ENCODE results near the gene CABLES1. TPM values are rescaled to one million over a fixed set of nuclear protein-coding genes. Genes with fewer than 3 reads are reported as not detected.
A peak's percentile ranks its signal among the peaks of the same experiment; 100 is the strongest.

CABLES1 gene
- total RNA-seq, 4 donors from 2014 or later: 28.1 to 43.8 (median 37.6) TPM

DNA sequence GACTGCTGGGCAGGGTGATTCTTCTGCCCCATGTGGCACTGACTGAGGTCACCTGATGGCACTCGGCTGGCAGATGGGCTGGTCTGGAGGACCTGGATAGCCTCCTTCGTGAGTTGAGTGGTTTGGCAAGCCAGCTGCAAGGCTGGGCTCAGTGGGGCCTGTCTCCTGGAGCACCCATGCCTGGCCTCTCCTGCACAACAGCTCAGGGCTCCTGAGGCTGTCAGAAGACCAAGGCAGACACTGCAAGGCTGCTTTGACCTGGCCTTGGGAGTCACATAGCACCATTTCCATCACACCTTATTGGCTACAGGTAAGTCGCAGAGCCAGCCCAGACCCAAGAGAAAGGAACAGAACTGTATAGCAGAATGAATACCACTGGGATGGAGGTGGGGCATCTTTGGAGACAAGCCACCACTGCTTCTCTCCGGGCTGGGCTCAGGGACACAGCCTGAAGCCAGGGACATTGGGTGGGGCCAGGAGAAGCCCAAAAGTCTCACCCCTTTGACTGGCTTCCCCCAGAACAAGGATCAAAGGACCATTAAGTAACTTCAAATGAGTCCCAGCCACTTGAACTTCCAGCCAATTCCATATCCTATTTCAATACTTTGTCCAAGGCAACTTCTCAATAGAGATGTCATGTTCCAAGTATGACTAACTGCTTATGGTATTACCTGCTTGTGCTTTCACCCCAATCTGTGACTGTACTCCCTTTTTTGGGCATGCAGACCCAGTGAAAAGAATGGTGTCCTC is 156.3 kb downstream of the CABLES1 start:
- no peaks in the 10 kb centered on the region for H3K27me3 ChIP-seq
- DNase-seq: peak; percentile 93 to 94
- H3K27ac ChIP-seq: peak overlapping the region; percentile 40 to 74 (median 57)
- TF ChIP-seq, protein P1, sequence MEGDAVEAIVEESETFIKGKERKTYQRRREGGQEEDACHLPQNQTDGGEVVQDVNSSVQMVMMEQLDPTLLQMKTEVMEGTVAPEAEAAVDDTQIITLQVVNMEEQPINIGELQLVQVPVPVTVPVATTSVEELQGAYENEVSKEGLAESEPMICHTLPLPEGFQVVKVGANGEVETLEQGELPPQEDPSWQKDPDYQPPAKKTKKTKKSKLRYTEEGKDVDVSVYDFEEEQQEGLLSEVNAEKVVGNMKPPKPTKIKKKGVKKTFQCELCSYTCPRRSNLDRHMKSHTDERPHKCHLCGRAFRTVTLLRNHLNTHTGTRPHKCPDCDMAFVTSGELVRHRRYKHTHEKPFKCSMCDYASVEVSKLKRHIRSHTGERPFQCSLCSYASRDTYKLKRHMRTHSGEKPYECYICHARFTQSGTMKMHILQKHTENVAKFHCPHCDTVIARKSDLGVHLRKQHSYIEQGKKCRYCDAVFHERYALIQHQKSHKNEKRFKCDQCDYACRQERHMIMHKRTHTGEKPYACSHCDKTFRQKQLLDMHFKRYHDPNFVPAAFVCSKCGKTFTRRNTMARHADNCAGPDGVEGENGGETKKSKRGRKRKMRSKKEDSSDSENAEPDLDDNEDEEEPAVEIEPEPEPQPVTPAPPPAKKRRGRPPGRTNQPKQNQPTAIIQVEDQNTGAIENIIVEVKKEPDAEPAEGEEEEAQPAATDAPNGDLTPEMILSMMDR (IDR thresholded peaks at IDR 0.05): no peak
- no peak for TF ChIP-seq POLR2A (IDR thresholded peaks at IDR 0.05)
- no peaks in the 10 kb centered on the region for H3K9me3 ChIP-seq
- no peak overlapping the region for H3K4me3 ChIP-seq (replicated peaks in 1 of 3)
- intact Hi-C loops (cut with DNase I): loop anchor here (5.0 kb wide), 1 partner anchor 39 kb away; no protein-coding TSS in a partner anchor
- H3K4me1 ChIP-seq: peaks cover 13 to 17% of the 10 kb centered on the region in 2 donors
- no peaks in the 10 kb centered on the region for H3K36me3 ChIP-seq
- WGBS, 2 donors: 53 to 59% methylated on average over 4 of the region's 4 CpGs

DNA sequence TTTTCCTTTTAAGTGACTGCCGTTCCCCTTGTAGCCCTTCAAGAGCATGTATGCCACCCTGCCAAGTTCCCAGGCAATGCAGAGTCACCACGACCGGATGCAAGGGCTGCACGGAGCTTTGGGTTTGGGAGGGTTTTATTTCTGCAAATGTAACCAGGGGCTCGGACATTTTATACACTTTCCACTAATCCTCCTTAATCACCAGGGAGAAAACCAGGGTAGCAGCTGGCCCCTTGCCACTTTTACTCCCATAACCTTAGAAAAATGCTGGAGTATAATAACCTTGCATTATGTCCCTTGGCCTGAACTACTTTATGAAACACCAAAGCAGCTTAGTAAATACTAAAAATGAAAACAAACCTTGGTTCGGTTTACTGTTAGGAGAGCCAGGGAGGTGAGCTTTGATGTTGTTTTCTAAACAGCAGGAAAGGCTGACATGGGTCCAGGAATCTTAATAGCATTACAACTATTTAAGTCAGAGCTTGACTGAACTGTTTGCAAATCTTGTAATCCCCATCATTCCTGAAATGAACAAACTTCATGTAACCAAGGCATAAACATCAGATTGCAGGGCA is 165.0 kb downstream of the CABLES1 start:
- WGBS, 2 donors: 20 to 29% methylated on average over 6 of the region's 6 CpGs
- TF ChIP-seq, protein P1 (IDR thresholded peaks at IDR 0.05): no peak
- TF ChIP-seq POLR2A (IDR thresholded peaks at IDR 0.05): no peak
- peak; percentile 65 to 80 for DNase-seq
- no peaks in the 10 kb centered on the region for H3K27me3 ChIP-seq
- H3K4me3 ChIP-seq (replicated peaks in 1 of 3): no peak overlapping the region
- intact Hi-C loops (cut with DNase I): no loop called here
- H3K9me3 ChIP-seq: no peaks in the 10 kb centered on the region
- peak overlapping the region; percentile 10 to 21 (median 13) for H3K27ac ChIP-seq
- H3K36me3 ChIP-seq: no peaks in the 10 kb centered on the region
- H3K4me1 ChIP-seq: peaks cover 0 to 28% of the 10 kb centered on the region in 2 donors

DNA sequence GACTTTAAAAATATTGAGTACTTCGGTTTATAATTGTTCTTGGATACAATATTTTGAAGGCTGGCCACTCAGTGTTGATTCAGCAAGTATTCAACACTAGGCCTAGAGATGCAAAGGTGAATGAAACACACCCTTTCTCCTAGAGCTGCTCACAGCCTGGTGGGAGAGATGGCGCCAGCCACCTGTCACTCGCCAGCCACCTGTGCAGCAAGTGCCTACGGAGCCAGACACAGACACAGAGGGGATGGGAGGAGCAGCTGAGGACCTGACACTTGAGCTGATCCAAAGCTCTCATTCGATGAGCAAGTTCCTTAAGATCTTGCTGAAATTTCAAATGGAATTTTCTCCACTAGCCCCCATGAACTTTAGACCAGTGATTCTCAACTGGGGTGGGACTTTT is 166.7 kb downstream of the CABLES1 start:
- peak; percentile 63 to 64 for DNase-seq
- WGBS, 2 donors: 74 to 77% methylated on average over 5 of the region's 5 CpGs
- H3K27ac ChIP-seq: no peak overlapping the region
- H3K9me3 ChIP-seq: no peaks in the 10 kb centered on the region
- H3K4me1 ChIP-seq: peaks cover 0 to 28% of the 10 kb centered on the region in 2 donors
- intact Hi-C loops (cut with DNase I): no loop called here
- no peaks in the 10 kb centered on the region for H3K27me3 ChIP-seq
- H3K4me3 ChIP-seq (replicated peaks in 1 of 3): no peak overlapping the region
- TF ChIP-seq, protein P1 (IDR thresholded peaks at IDR 0.05): no peak
- no peak for TF ChIP-seq POLR2A (IDR thresholded peaks at IDR 0.05)
- H3K36me3 ChIP-seq: no peaks in the 10 kb centered on the region

DNA sequence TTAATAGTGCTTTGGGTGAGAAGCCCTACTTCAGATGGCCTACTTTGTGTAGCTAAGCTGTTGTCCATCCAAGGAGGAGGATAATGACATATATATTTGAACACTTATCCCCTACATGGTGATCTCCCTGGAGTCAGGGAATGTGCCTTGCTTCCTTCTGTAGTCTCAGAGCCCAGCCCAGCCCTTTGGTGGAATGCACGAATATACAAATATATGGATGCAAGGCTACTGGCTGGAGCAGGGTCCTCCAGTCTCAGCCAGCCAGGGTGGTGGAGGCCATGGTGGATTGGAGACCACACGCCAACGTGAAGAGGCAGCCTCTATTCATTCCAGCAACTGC is 167.2 kb downstream of the CABLES1 start:
- Histone ChIP-seq H3K4me1 (peaks cover 0 to 29% of the 10 kb centered on the region in 2 donors), H3K9me3 (no peaks in the 10 kb centered on the region), H3K36me3 (no peaks in the 10 kb centered on the region), H3K4me3 (replicated peaks in 1 of 3) (no peak overlapping the region), H3K27me3 (no peaks in the 10 kb centered on the region), H3K27ac (no peak overlapping the region)
- TF ChIP-seq POLR2A (IDR thresholded peaks at IDR 0.05): no peak
- TF ChIP-seq, protein P1 (IDR thresholded peaks at IDR 0.05): no peak
- WGBS, 2 donors: 88 to 89% methylated on average over 3 of the region's 3 CpGs
- DNase-seq: no peak
- intact Hi-C loops (cut with DNase I): no loop called here

DNA sequence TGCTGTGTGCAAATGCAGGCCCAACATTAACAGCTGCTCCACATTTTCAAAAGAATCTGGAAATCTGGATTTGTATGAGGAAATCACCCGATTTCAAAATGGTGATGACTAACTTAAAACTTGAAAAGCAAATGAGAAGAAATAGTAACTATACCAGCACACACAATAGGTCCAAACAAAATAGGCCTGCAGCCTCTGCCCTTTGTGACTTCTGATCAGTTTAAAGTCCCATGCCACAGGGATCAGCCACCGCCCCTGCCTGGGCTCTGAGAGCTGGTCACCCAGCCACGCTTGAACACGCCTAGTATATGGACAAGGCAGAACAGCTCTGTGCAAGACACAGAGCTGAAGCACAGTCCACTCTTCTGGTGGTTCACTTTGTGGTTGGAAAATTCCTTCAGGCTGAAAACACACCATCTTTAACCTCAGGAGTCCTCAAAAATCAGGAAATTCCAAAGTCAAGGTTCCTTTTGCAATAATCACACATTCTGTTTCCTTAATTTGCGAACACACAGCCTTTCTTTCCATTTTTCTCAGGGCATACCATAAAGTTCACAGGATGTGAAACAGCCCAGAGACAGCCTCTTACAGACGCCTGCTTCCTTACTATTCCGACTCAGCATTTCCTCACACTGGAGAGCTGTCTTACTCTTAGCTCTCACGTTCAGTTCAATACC is 167.7 kb downstream of the CABLES1 start:
- H3K4me1 ChIP-seq: peaks cover 0 to 33% of the 10 kb centered on the region in 2 donors
- intact Hi-C loops (cut with DNase I): no loop called here
- no peaks in the 10 kb centered on the region for H3K27me3 ChIP-seq
- TF ChIP-seq, protein P1 (IDR thresholded peaks at IDR 0.05): no peak
- no peak for TF ChIP-seq POLR2A (IDR thresholded peaks at IDR 0.05)
- H3K36me3 ChIP-seq: no peaks in the 10 kb centered on the region
- no peak for DNase-seq
- H3K9me3 ChIP-seq: no peaks in the 10 kb centered on the region
- WGBS, 2 donors: 87 to 93% methylated on average over 8 of the region's 8 CpGs
- H3K27ac ChIP-seq: no peak overlapping the region
- H3K4me3 ChIP-seq (replicated peaks in 1 of 3): no peak overlapping the region

All from thyroid gland (tissue), 4 donors.